HepG2 (cell line): ENCODE results near the gene METTL26. TPM values are rescaled to one million over a fixed set of nuclear protein-coding genes. Genes with fewer than 3 reads are reported as not detected.

Experiments
- AKAP8 ChIP-seq: sonication (generic); formaldehyde crosslinking; IDR thresholded peaks from 2 replicates; pipeline ENCODE4 v1.5.1; 2020; ENCODE audit warnings: mild to moderate bottlenecking, missing genetic modification reagents
- CCDC6 ChIP-seq: sonication (generic); formaldehyde crosslinking; IDR thresholded peaks from 2 replicates; pipeline ENCODE4 v1.8.1; 2022; ENCODE audit warnings: mild to moderate bottlenecking, missing genetic modification reagents, moderate library complexity
- CHD2 ChIP-seq: IDR thresholded peaks from 2 replicates; pipeline ENCODE4 v1.6.1; 2011; ENCODE audit warnings: low read depth, low read length, improper control_type of control experiment
- HDAC2 ChIP-seq: sonication (generic); formaldehyde crosslinking; IDR thresholded peaks from 2 replicates; pipeline ENCODE4 v1.4.0; 2020; ENCODE audit warnings: missing genetic modification reagents
- HMGXB3 ChIP-seq: sonication (generic); formaldehyde crosslinking; IDR thresholded peaks from 2 replicates; pipeline ENCODE4 v1.4.0; 2020; ENCODE audit warnings: missing genetic modification reagents, borderline replicate concordance
- MXI1 ChIP-seq: IDR thresholded peaks from 3 replicates; pipeline ENCODE4 v1.6.1; 2012; ENCODE audit warnings: low read depth, low read length, inconsistent platforms, borderline replicate concordance
- NRL ChIP-seq: sonication (generic); formaldehyde crosslinking; IDR thresholded peaks from 2 replicates; pipeline ENCODE4 v1.5.0; 2020; ENCODE audit warnings: missing genetic modification reagents, mild to moderate bottlenecking, moderate library complexity, borderline replicate concordance
- PATZ1 ChIP-seq: sonication (generic); formaldehyde crosslinking; IDR thresholded peaks from 2 replicates; pipeline ENCODE4 v1.4.0; 2020; ENCODE audit warnings: missing genetic modification reagents
- RBFOX2 ChIP-seq: fragments of 200-400 bp; formaldehyde crosslinking; IDR thresholded peaks from 2 replicates; pipeline ENCODE4 v1.6.1; 2017; ENCODE audit warnings: low read depth, mild to moderate bottlenecking, low read length
- SP1 ChIP-seq, 2 experiments: fragments of 450-650 bp in 1 of 2; sonication (generic) in 1 of 2; formaldehyde crosslinking in 1 of 2; IDR thresholded peaks; 2 replicates each; pipeline versions ENCODE4 v1.4.0 to v1.6.1; 2016 to 2020; ENCODE audit warnings: missing genetic modification reagents in 1 of 2
- SP4 ChIP-seq: sonication (generic); formaldehyde crosslinking; IDR thresholded peaks from 2 replicates; pipeline ENCODE4 v1.8.1; 2023; ENCODE audit warnings: mild to moderate bottlenecking, missing genetic modification reagents
- ZNF235 ChIP-seq: sonication (generic); formaldehyde crosslinking; IDR thresholded peaks from 2 replicates; pipeline ENCODE4 v1.8.1; 2023; ENCODE audit warnings: mild to moderate bottlenecking, missing genetic modification reagents, borderline replicate concordance
- ZSCAN12 ChIP-seq: sonication (generic); formaldehyde crosslinking; IDR thresholded peaks from 2 replicates; pipeline ENCODE4 v1.9.0; 2021; ENCODE audit warnings: mild to moderate bottlenecking, missing genetic modification reagents
- ZSCAN9 ChIP-seq: IDR thresholded peaks from 2 replicates; pipeline ENCODE4 v1.6.1; 2016; ENCODE audit warnings: borderline replicate concordance
- polyA plus RNA-seq, 8 experiments: library from polyadenylated mRNA; depleted of rRNA in 3 of 8; stranded (reverse) in 7 of 8; unstranded in 1 of 8; fragments of >200 nt; fragmentation: Illumina TruSeq in 4 of 8; extraction: Trizol in 4 of 8; gene quantifications; 2 replicates each; pipeline versions ENCODE4 v1.2.1 to v1.2.3, GENCODE V29; 2011 to 2016; ENCODE audit warnings: low read depth in 4 of 8, missing spikeins in 1 of 8, mixed read lengths in 1 of 8; ENCODE audit not compliant: insufficient read depth in 1 of 8
- total RNA-seq, 5 experiments: library from RNA; depleted of rRNA; stranded (reverse); fragments of >200 nt; fragmentation: Illumina TruSeq; extraction: Trizol; gene quantifications; 2 replicates each; pipeline ENCODE4 v1.2.3, GENCODE V29; 2016; ENCODE audit warnings: low read depth in 1 of 5
- TF ChIP-seq, protein P1 (sequence below): sonication (generic); formaldehyde crosslinking; IDR thresholded peaks from 2 replicates; pipeline ENCODE4 v1.5.0; 2020; ENCODE audit warnings: mild to moderate bottlenecking, missing genetic modification reagents
- TF ChIP-seq, protein P2 (sequence below): sonication (generic); formaldehyde crosslinking; IDR thresholded peaks from 2 replicates; pipeline ENCODE4 v1.8.0; 2022; ENCODE audit warnings: missing genetic modification reagents, mild to moderate bottlenecking, borderline replicate concordance

METTL26 gene
- total and polyA plus RNA-seq, 2 of the 13 experiments (the other 11 are each of a cell fraction or from before 2014, with no cell fraction given): 65.5 to 70.1 TPM

DNA sequence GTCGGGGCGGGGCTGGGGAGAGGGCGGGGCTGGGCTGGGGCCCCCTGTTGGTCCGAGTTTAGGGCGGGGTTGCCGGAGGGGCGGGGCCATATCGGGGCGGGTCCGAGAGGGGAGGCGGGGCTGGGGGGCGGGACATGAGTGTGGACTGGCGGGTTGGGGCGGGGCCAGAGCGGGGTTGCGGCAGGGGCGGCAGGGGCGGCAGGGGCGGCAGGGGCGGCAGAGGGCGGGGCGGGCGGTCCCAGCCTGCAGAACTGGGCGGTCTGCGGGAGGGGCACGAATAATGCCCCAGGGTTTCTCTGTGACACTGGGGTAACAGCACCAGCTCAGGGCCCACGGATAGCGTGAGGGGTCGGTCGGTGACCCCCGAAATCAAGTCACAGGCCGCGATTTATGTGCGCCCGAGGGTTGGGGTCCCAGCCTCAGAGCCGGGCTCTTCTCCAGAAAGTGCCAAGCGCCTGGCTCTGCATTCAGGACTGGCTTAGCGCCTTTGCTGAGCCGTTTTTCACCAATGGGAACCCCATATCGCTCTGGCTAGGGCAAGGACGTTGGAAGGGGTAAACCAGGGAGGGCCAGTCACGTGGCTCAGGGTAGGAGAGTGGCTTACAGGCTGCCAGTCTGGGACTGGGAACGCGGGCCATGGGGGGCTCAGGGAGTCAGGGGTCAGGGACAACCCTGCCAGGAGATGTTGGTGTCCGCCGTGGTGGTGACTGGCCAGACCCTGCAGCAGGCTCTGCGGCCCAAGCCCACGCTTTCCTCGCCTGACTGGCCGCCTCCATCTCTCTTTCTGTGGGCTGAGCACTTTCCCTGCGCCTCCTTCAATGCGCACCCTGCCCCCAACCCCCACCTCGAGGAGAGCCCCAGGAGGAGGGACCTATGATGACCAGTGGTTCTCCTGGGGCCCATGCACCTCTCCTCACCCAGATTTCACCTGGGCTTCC lies 1.2 kb upstream of the METTL26 start (continued):
- no peak for TF ChIP-seq HMGXB3 (CRISPR knock-in tag)
- TF ChIP-seq MXI1: peak; percentile 50; the same call in 1 of the 3 replicates
- TF ChIP-seq SP1 (IDR thresholded peaks at IDR 0.05): no peak
- peak; percentile 42; the same call in 1 of the 2 replicates for TF ChIP-seq SP1 (CRISPR knock-in tag; IDR thresholded peaks at IDR 0.05)
- TF ChIP-seq RBFOX2: no peak
- peak; percentile 77; the same call in 1 of the 2 replicates for TF ChIP-seq AKAP8 (CRISPR knock-in tag)
- TF ChIP-seq PATZ1 (CRISPR knock-in tag): peak; percentile 67; the same call in 1 of the 2 replicates
- TF ChIP-seq, protein P1, sequence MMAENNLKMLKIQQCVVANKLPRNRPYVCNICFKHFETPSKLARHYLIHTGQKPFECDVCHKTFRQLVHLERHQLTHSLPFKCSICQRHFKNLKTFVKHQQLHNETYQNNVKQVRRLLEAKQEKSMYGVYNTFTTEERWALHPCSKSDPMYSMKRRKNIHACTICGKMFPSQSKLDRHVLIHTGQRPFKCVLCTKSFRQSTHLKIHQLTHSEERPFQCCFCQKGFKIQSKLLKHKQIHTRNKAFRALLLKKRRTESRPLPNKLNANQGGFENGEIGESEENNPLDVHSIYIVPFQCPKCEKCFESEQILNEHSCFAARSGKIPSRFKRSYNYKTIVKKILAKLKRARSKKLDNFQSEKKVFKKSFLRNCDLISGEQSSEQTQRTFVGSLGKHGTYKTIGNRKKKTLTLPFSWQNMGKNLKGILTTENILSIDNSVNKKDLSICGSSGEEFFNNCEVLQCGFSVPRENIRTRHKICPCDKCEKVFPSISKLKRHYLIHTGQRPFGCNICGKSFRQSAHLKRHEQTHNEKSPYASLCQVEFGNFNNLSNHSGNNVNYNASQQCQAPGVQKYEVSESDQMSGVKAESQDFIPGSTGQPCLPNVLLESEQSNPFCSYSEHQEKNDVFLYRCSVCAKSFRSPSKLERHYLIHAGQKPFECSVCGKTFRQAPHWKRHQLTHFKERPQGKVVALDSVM (CRISPR knock-in tag): no peak
- no peak for TF ChIP-seq ZSCAN12
- peak; percentile 27; the same call in 1 of the 2 replicates for TF ChIP-seq SP4 (CRISPR knock-in tag)
- no peak for TF ChIP-seq CHD2
- TF ChIP-seq CCDC6 (CRISPR knock-in tag): no peak
- 0 out of 2 replicates have a peak, but pooled peaks have one; percentile 42 for TF ChIP-seq NRL (CRISPR knock-in tag)
- TF ChIP-seq ZSCAN9: no peak
- TF ChIP-seq HDAC2 (CRISPR knock-in tag): no peak
- TF ChIP-seq, protein P2, sequence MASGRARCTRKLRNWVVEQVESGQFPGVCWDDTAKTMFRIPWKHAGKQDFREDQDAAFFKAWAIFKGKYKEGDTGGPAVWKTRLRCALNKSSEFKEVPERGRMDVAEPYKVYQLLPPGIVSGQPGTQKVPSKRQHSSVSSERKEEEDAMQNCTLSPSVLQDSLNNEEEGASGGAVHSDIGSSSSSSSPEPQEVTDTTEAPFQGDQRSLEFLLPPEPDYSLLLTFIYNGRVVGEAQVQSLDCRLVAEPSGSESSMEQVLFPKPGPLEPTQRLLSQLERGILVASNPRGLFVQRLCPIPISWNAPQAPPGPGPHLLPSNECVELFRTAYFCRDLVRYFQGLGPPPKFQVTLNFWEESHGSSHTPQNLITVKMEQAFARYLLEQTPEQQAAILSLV (CRISPR knock-in tag): peak; percentile 58; the same call in 1 of the 2 replicates
- 0 out of 2 replicates have a peak, but pooled peaks have one; percentile 36 for TF ChIP-seq ZNF235 (CRISPR knock-in tag)
